Duodenal mucosa (tissue), 2 donors: Measurements from ENCODE around the gene COPE.
"Not testable (repeated sequence)": the region's sequence is repeated elsewhere in the genome, so short reads cannot be mapped to it uniquely, and the experiment has no call there.

Source experiments
- H3K27ac ChIP-seq: one replicate; pipeline ENCODE4 v1.7.0; 2013; ENCODE audit warnings: low read depth, low read length
- H3K27me3 ChIP-seq, 2 donors: one replicate each; pipeline ENCODE4 v1.7.0; 2013; ENCODE audit warnings: low read length in 2 of 2, control low read depth in 1 of 2; ENCODE audit not compliant: insufficient read depth in 2 of 2, control insufficient read depth in 1 of 2
- H3K36me3 ChIP-seq, 2 donors: one replicate each; pipeline ENCODE4 v1.7.0; 2013; ENCODE audit warnings: low read length in 2 of 2, control low read depth in 1 of 2; ENCODE audit not compliant: insufficient read depth in 2 of 2, control insufficient read depth in 1 of 2
- H3K4me1 ChIP-seq, 2 donors: one replicate each; pipeline ENCODE4 v1.7.0; 2013; ENCODE audit warnings: low read length in 2 of 2, control low read depth in 1 of 2; ENCODE audit not compliant: insufficient read depth in 2 of 2, control insufficient read depth in 1 of 2
- H3K4me3 ChIP-seq, 2 donors: one replicate each; pipeline ENCODE4 v1.7.0; 2013; ENCODE audit warnings: low read length in 2 of 2, low read depth in 1 of 2
- H3K9ac ChIP-seq, 2 donors: one replicate each; pipeline ENCODE4 v1.7.0; 2013; ENCODE audit warnings: low read length in 2 of 2, low read depth in 1 of 2
- H3K9me3 ChIP-seq, 2 donors: one replicate each; pipeline ENCODE4 v1.7.0; 2013; ENCODE audit warnings: low read length in 2 of 2, control low read depth in 1 of 2; ENCODE audit not compliant: control insufficient read depth in 1 of 2

The COPE gene

GRCh38 chr19:18924684-18925213, 5.6 kb upstream of the COPE start:
- Histone ChIP-seq H3K27me3 (no peaks in the 10 kb centered on the region), H3K9me3 (no peaks in the 10 kb centered on the region)

GRCh38 chr19:18922228-18922985, 3.2 kb upstream of the COPE start:
- no peaks in the 10 kb centered on the region for H3K9me3 ChIP-seq
- peaks cover 25 to 51% of the 10 kb centered on the region in 2 donors for H3K36me3 ChIP-seq

More at GRCh38 chr19:18924684-18925213, 5.6 kb upstream of the COPE start:
- peaks cover 7 to 12% of the 10 kb centered on the region in 2 donors for H3K4me1 ChIP-seq
- no peak overlapping the region for H3K27ac ChIP-seq
- no peak overlapping the region for H3K4me3 ChIP-seq
- H3K36me3 ChIP-seq: peaks cover 28 to 67% of the 10 kb centered on the region in 2 donors
- no peak overlapping the region for H3K9ac ChIP-seq

GRCh38 chr19:18921593-18921992, 2.4 kb upstream of the COPE start:
- Histone ChIP-seq H3K4me3 (no peak overlapping the region), H3K9ac (no peak overlapping the region), H3K27ac (no peak overlapping the region), H3K4me1 (peaks cover 7 to 26% of the 10 kb centered on the region in 2 donors), H3K27me3 (no peaks in the 10 kb centered on the region), H3K36me3 (peaks cover 25 to 48% of the 10 kb centered on the region in 2 donors), H3K9me3 (no peaks in the 10 kb centered on the region)

More at GRCh38 chr19:18922228-18922985, 3.2 kb upstream of the COPE start:
- no peak overlapping the region for H3K27ac ChIP-seq
- no peaks in the 10 kb centered on the region for H3K27me3 ChIP-seq
- peaks cover 7 to 26% of the 10 kb centered on the region in 2 donors for H3K4me1 ChIP-seq
- H3K4me3 ChIP-seq: no peak overlapping the region
- H3K9ac ChIP-seq: no peak overlapping the region

- no peak overlapping the region for H3K27ac ChIP-seq
- H3K4me3 ChIP-seq: peak overlapping the region; percentile 96 to 99
- H3K9ac ChIP-seq: peak overlapping the region; percentile 79 to 92
- H3K9me3 ChIP-seq: no peaks in the 10 kb centered on the region
- peaks cover 7 to 26% of the 10 kb centered on the region in 2 donors for H3K4me1 ChIP-seq
- no peaks in the 10 kb centered on the region for H3K27me3 ChIP-seq
- peaks cover 18 to 45% of the 10 kb centered on the region in 2 donors for H3K36me3 ChIP-seq
Observed at GRCh38 chr19:18920400-18920799, 1.2 kb upstream of the COPE start.

GRCh38 chr19:18919900-18920214, 670 bp upstream of the COPE start:
- no peak overlapping the region for H3K27ac ChIP-seq
- peak overlapping the region; percentile 96 to 99 for H3K4me3 ChIP-seq
- H3K9me3 ChIP-seq: no peaks in the 10 kb centered on the region
- H3K27me3 ChIP-seq: no peaks in the 10 kb centered on the region
- H3K36me3 ChIP-seq: peaks cover 17 to 47% of the 10 kb centered on the region in 2 donors
- H3K4me1 ChIP-seq: peaks cover 7 to 29% of the 10 kb centered on the region in 2 donors
- H3K9ac ChIP-seq: peak overlapping the region; percentile 79 to 92

- H3K9me3 ChIP-seq, H3K27me3 ChIP-seq, H3K9ac ChIP-seq, H3K27ac ChIP-seq: not testable (repeated sequence)
- peaks cover 8 to 45% of the 10 kb centered on the region in 2 donors for H3K36me3 ChIP-seq
- H3K4me3 ChIP-seq: peak overlapping the region in 1 of 2 donors; percentile 16
- peaks cover 7 to 29% of the 10 kb centered on the region in 2 donors for H3K4me1 ChIP-seq
Observed at GRCh38 chr19:18917593-18917992, 1.6 kb downstream of the COPE start.

GRCh38 chr19:18915639-18916038, 3.5 kb downstream of the COPE start:
- no peak overlapping the region for H3K4me3 ChIP-seq
- H3K27me3 ChIP-seq: no peaks in the 10 kb centered on the region
- H3K9ac ChIP-seq: no peak overlapping the region
- peaks cover 7 to 25% of the 10 kb centered on the region in 2 donors for H3K4me1 ChIP-seq
- peaks cover 0 to 36% of the 10 kb centered on the region in 2 donors for H3K36me3 ChIP-seq
- no peak overlapping the region for H3K27ac ChIP-seq
- no peaks in the 10 kb centered on the region for H3K9me3 ChIP-seq

- Histone ChIP-seq H3K4me1 (peaks cover 0 to 14% of the 10 kb centered on the region in 2 donors), H3K9ac (no peak overlapping the region), H3K4me3 (no peak overlapping the region), H3K36me3 (peaks cover 6 to 51% of the 10 kb centered on the region in 2 donors), H3K9me3 (no peaks in the 10 kb centered on the region), H3K27me3 (no peaks in the 10 kb centered on the region), H3K27ac (no peak overlapping the region)
Observed at GRCh38 chr19:18913466-18913865, 5.7 kb downstream of the COPE start.

GRCh38 chr19:18912933-18913332, 6.3 kb downstream of the COPE start:
- Histone ChIP-seq H3K4me3 (no peak overlapping the region), H3K27me3 (no peaks in the 10 kb centered on the region), H3K27ac (no peak overlapping the region), H3K36me3 (peaks cover 6 to 53% of the 10 kb centered on the region in 2 donors), H3K9me3 (no peaks in the 10 kb centered on the region), H3K9ac (no peak overlapping the region), H3K4me1 (peaks cover 0 to 8% of the 10 kb centered on the region in 2 donors)

- no peak overlapping the region for H3K9ac ChIP-seq
- peaks cover 0 to 3% of the 10 kb centered on the region in 2 donors for H3K4me1 ChIP-seq
- H3K36me3 ChIP-seq: peaks cover 15 to 73% of the 10 kb centered on the region in 2 donors
- H3K9me3 ChIP-seq: no peaks in the 10 kb centered on the region
- no peak overlapping the region for H3K4me3 ChIP-seq
- no peaks in the 10 kb centered on the region for H3K27me3 ChIP-seq
- no peak overlapping the region for H3K27ac ChIP-seq
Observed at GRCh38 chr19:18910801-18911436, 8.3 kb downstream of the COPE start.
